ENCODE measurements around the gene PTPRC. TPM values are rescaled to one million over a fixed set of nuclear protein-coding genes. Genes with fewer than 3 reads are reported as not detected.

Gene PTPRC
- total and polyA plus RNA-seq, 5 donors from 2014 or later: 946 to 1,099 (median 1,070) TPM

GRCh38 chr1:198805498-198806151, 166.8 kb downstream of the PTPRC start:
- ATAC-seq (ENCODE audit: low read depth in 2 of 2) (no peak), DNase-seq (no peak)
- Histone ChIP-seq H3K27ac (ENCODE audit: insufficient read depth, low read length, poor library complexity, severe bottlenecking) (no peak overlapping the region), H3K4me1 (ENCODE audit: control insufficient read depth, insufficient read depth, low read length, poor library complexity, severe bottlenecking) (no peaks in the 10 kb centered on the region), H3K27me3 (ENCODE audit: control insufficient read depth, insufficient read depth, low read length) (no peaks in the 10 kb centered on the region), H3K36me3 (ENCODE audit: control insufficient read depth, insufficient read depth, low read length) (no peaks in the 10 kb centered on the region), H3K9me3 (ENCODE audit: control insufficient read depth in 2 of 2, low read length in 2 of 2) (no peaks in the 10 kb centered on the region), H3K4me3 (ENCODE audit: low read depth, low read length) (no peak overlapping the region)
- Mint-ChIP-seq H3K36me3 (no peaks in the 10 kb centered on the region), H3K27me3 (peaks cover 13% of the 10 kb centered on the region), H3K9me3 (peaks cover 0 to 5% (median 0%) of the 10 kb centered on the region in 7 donors), H3K27ac (no peak overlapping the region), H3K4me3 (no peak overlapping the region), H3K4me1 (no peaks in the 10 kb centered on the region)

GRCh38 chr1:198806861-198807260, 168.0 kb downstream of the PTPRC start:
- H3K4me1 Mint-ChIP-seq: no peaks in the 10 kb centered on the region
- H3K4me1 ChIP-seq (ENCODE audit: control insufficient read depth, insufficient read depth, low read length, poor library complexity, severe bottlenecking): no peaks in the 10 kb centered on the region
- ATAC-seq (ENCODE audit: low read depth in 2 of 2): no peak
- H3K4me3 Mint-ChIP-seq: no peak overlapping the region
- H3K27ac Mint-ChIP-seq: no peak overlapping the region
- no peak overlapping the region for H3K27ac ChIP-seq (ENCODE audit: insufficient read depth, low read length, poor library complexity, severe bottlenecking)
- peaks cover 13% of the 10 kb centered on the region for H3K27me3 Mint-ChIP-seq
- no peaks in the 10 kb centered on the region for H3K27me3 ChIP-seq (ENCODE audit: control insufficient read depth, insufficient read depth, low read length)
- no peaks in the 10 kb centered on the region for H3K36me3 ChIP-seq (ENCODE audit: control insufficient read depth, insufficient read depth, low read length)
- no peaks in the 10 kb centered on the region for H3K36me3 Mint-ChIP-seq
- no peaks in the 10 kb centered on the region for H3K9me3 ChIP-seq (ENCODE audit: control insufficient read depth in 2 of 2, low read length in 2 of 2)
- H3K9me3 Mint-ChIP-seq: peaks cover 0 to 5% (median under 1%) of the 10 kb centered on the region in 7 donors
- H3K4me3 ChIP-seq (ENCODE audit: low read depth, low read length): no peak overlapping the region
- no peak for DNase-seq

Other genes starting within 250 kb of the PTPRC start
- gene ATP6V1G3, start 98.4 kb upstream of the PTPRC start, total RNA-seq: not detected
- gene ATP6V1G3, start 98.4 kb upstream of the PTPRC start, polyA plus RNA-seq: under 1 TPM in 1 of 4 donors, not detected in 3; 0.87 TPM

Measured in CD4-positive, CD25-positive, alpha-beta regulatory T cell (primary cell).